WTC11 (cell line): ENCODE data around the gene XPR1. TPM values are rescaled to one million over a fixed set of nuclear protein-coding genes. Genes with fewer than 3 reads are reported as not detected.

Source experiments
- ATAC-seq: fragments of 200-7000 bp; cut with Tn5 transposase; 2 replicates; pipeline ENCODE4 v1.10.0; 2021; ENCODE audit warnings: mild to moderate bottlenecking, moderate library complexity
- CTCF ChIA-PET: fragments of 300-600 bp; sonication (Branson Sonifier 250); formaldehyde crosslinking; loops from one replicate; lab custom pipeline; 2021; ENCODE audit warnings: antibody characterized with exemption; lab: Charles Lee
- POLR2A ChIA-PET: fragments of 350-600 bp; sonication (Branson Sonifier 250); formaldehyde crosslinking; loops from one replicate; lab custom pipeline; 2021; ENCODE audit warnings: antibody characterized with exemption; lab: Charles Lee
- DNase-seq: peaks from one replicate; pipeline ENCODE4 v3.0.0; 2021; ENCODE audit warnings: low spot score
- H3K27ac Mint-ChIP-seq: 2 replicates; pipeline ENCODE4 v1.8.0; 2021; ENCODE audit warnings: mixed read lengths
- H3K27me3 Mint-ChIP-seq: 2 replicates; pipeline ENCODE4 v1.8.0; 2021; ENCODE audit warnings: low read depth, mild to moderate bottlenecking, moderate library complexity, mixed read lengths
- H3K36me3 Mint-ChIP-seq: 2 replicates; pipeline ENCODE4 v1.8.0; 2021; ENCODE audit warnings: mixed read lengths
- H3K4me1 Mint-ChIP-seq: 2 replicates; pipeline ENCODE4 v1.8.0; 2022; ENCODE audit warnings: mixed read lengths
- H3K4me3 Mint-ChIP-seq: 2 replicates; pipeline ENCODE4 v1.8.0; 2021; ENCODE audit warnings: mild to moderate bottlenecking, moderate library complexity, mixed read lengths
- H3K9me3 Mint-ChIP-seq: 2 replicates; pipeline ENCODE4 v1.8.0; 2021; ENCODE audit warnings: mixed read lengths
- ATF3 ChIP-seq: sonication (generic); formaldehyde crosslinking; conservative IDR thresholded peaks from 2 replicates; pipeline ENCODE4 v1.8.1; 2022; ENCODE audit warnings: mild to moderate bottlenecking, missing genetic modification reagents
- ATF6 ChIP-seq: sonication (generic); formaldehyde crosslinking; IDR thresholded peaks from 2 replicates; pipeline ENCODE4 v1.8.1; 2023; ENCODE audit warnings: mild to moderate bottlenecking, missing genetic modification reagents
- ERG ChIP-seq: fragments of 250-450 bp; sonication (Bioruptor Pico); IDR thresholded peaks from 2 replicates; pipeline ENCODE4 v1.8.0; 2021; ENCODE audit warnings: mild to moderate bottlenecking
- ETV6 ChIP-seq: sonication (generic); formaldehyde crosslinking; IDR thresholded peaks from 2 replicates; pipeline ENCODE4 v1.8.1; 2022; ENCODE audit warnings: mild to moderate bottlenecking, missing genetic modification reagents
- FOXK1 ChIP-seq: sonication (generic); formaldehyde crosslinking; IDR thresholded peaks from 2 replicates; pipeline ENCODE4 v1.8.0; 2022; ENCODE audit warnings: mild to moderate bottlenecking, moderate library complexity, missing genetic modification reagents
- FOXP1 ChIP-seq: sonication (generic); formaldehyde crosslinking; IDR thresholded peaks from 2 replicates; pipeline ENCODE4 v1.8.0; 2022; ENCODE audit warnings: missing genetic modification reagents, mild to moderate bottlenecking, moderate library complexity, borderline replicate concordance
- FOXP4 ChIP-seq: sonication (generic); formaldehyde crosslinking; IDR thresholded peaks from 2 replicates; pipeline ENCODE4 v1.8.0; 2022; ENCODE audit warnings: mild to moderate bottlenecking, missing genetic modification reagents
- GRHL2 ChIP-seq: fragments of 250-450 bp; sonication (Bioruptor Pico); IDR thresholded peaks from 2 replicates; pipeline ENCODE4 v1.8.0; 2022; ENCODE audit warnings: mild to moderate bottlenecking, moderate library complexity; ENCODE audit not compliant: insufficient replicate concordance, severe bottlenecking
- GTF2I ChIP-seq: fragments of 250-450 bp; sonication (Bioruptor Pico); conservative IDR thresholded peaks from 2 replicates; pipeline ENCODE4 v1.4.0; 2021; ENCODE audit warnings: mild to moderate bottlenecking
- JAZF1 ChIP-seq: fragments of 250-450 bp; sonication (Bioruptor Pico); IDR thresholded peaks from 2 replicates; pipeline ENCODE4 v1.9.0; 2021; ENCODE audit warnings: moderate library complexity, mild to moderate bottlenecking, inconsistent platforms
- KAT7 ChIP-seq: sonication (generic); formaldehyde crosslinking; IDR thresholded peaks from 2 replicates; pipeline ENCODE4 v1.8.1; 2023; ENCODE audit warnings: missing genetic modification reagents, mild to moderate bottlenecking, borderline replicate concordance
- PRDM15 ChIP-seq: sonication (generic); formaldehyde crosslinking; IDR thresholded peaks from 2 replicates; pipeline ENCODE4 v1.8.0; 2022; ENCODE audit warnings: missing genetic modification reagents
- RORB ChIP-seq: fragments of 250-450 bp; sonication (Bioruptor Pico); IDR thresholded peaks from 2 replicates; pipeline ENCODE4 v1.9.0; 2021; ENCODE audit warnings: mild to moderate bottlenecking
- SMAD3 ChIP-seq: sonication (generic); formaldehyde crosslinking; IDR thresholded peaks from 2 replicates; pipeline ENCODE4 v1.8.0; 2022; ENCODE audit warnings: missing genetic modification reagents, mild to moderate bottlenecking, borderline replicate concordance
- SOX15 ChIP-seq: fragments of 250-450 bp; sonication (Bioruptor Pico); IDR thresholded peaks from 2 replicates; pipeline ENCODE4 v1.9.0; 2021; ENCODE audit warnings: mild to moderate bottlenecking
- TEAD4 ChIP-seq: sonication (generic); formaldehyde crosslinking; IDR thresholded peaks from 2 replicates; pipeline ENCODE4 v1.8.0; 2022; ENCODE audit warnings: mild to moderate bottlenecking, missing genetic modification reagents
- ZBTB43 ChIP-seq: sonication (generic); formaldehyde crosslinking; IDR thresholded peaks from 2 replicates; pipeline ENCODE4 v1.8.1; 2023; ENCODE audit warnings: mild to moderate bottlenecking, missing genetic modification reagents
- ZNF121 ChIP-seq: sonication (generic); formaldehyde crosslinking; IDR thresholded peaks from 2 replicates; pipeline ENCODE4 v1.8.0; 2023; ENCODE audit warnings: missing genetic modification reagents
- ZNF416 ChIP-seq: fragments of 250-450 bp; sonication (Bioruptor Pico); IDR thresholded peaks from 2 replicates; pipeline ENCODE4 v1.9.0; 2021; ENCODE audit warnings: mild to moderate bottlenecking, inconsistent platforms
- ZNF532 ChIP-seq: fragments of 250-450 bp; sonication (Bioruptor Pico); IDR thresholded peaks from 2 replicates; pipeline ENCODE4 v1.9.0; 2021; ENCODE audit warnings: mild to moderate bottlenecking, borderline replicate concordance
- total RNA-seq: library from RNA; stranded (reverse); gene quantifications from 3 replicates; pipeline ENCODE4 v1.2.3, GENCODE V29; 2021

Gene XPR1
- total RNA-seq, 1 experiment from 2014 or later = 34.6 TPM

GRCh38 chr1:180908074-180908765 is 276.4 kb downstream of the XPR1 start:
- TF ChIP-seq ZNF416 (CRISPR knock-in tag) (no peak), JAZF1 (CRISPR knock-in tag) (no peak), ZNF121 (CRISPR knock-in tag) (no peak), SMAD3 (no peak), ETV6 (CRISPR knock-in tag) (no peak), FOXP1 (no peak), GTF2I (CRISPR knock-in tag) (no peak), GRHL2 (CRISPR knock-in tag) (no peak), ERG (CRISPR knock-in tag) (no peak), ZNF532 (CRISPR knock-in tag) (no peak), ATF3 (CRISPR knock-in tag) (no peak), ZBTB43 (CRISPR knock-in tag) (no peak), KAT7 (no peak), FOXP4 (CRISPR knock-in tag) (no peak), ATF6 (CRISPR knock-in tag) (no peak), PRDM15 (CRISPR knock-in tag) (no peak), TEAD4 (CRISPR knock-in tag) (no peak), RORB (CRISPR knock-in tag) (no peak), FOXK1 (CRISPR knock-in tag) (no peak), SOX15 (CRISPR knock-in tag) (no peak)
- ATAC-seq (no peak), DNase-seq (no peak)
- ChIA-PET CTCF (interaction anchor here (1.0 to 2.1 kb wide), 2 partner anchors 13 to 26 kb away, joined by 3 to 9 read pairs; no protein-coding TSS in a partner anchor), POLR2A (no interaction called here)
- Mint-ChIP-seq H3K4me1 (peaks cover 24% of the 10 kb centered on the region), H3K36me3 (no peaks in the 10 kb centered on the region), H3K9me3 (no peaks in the 10 kb centered on the region), H3K27me3 (peaks cover 20% of the 10 kb centered on the region), H3K27ac (no peak overlapping the region), H3K4me3 (no peak overlapping the region)
